ENCODE results near the gene SBF2. TPM values are rescaled to one million over a fixed set of nuclear protein-coding genes. Genes with fewer than 3 reads are reported as not detected.

The SBF2 gene
- total and polyA plus RNA-seq, 11 donors = 10.4 to 33.9 (median 20.9) TPM

GRCh38 chr11:9732453-9732852 is 561.6 kb downstream of the SBF2 start:
- peaks cover 2 to 95% (median 70%) of the 10 kb centered on the region in 9 donors for H3K36me3 ChIP-seq
- intact Hi-C loops (cut with DNase I) = no loop called here

DNA sequence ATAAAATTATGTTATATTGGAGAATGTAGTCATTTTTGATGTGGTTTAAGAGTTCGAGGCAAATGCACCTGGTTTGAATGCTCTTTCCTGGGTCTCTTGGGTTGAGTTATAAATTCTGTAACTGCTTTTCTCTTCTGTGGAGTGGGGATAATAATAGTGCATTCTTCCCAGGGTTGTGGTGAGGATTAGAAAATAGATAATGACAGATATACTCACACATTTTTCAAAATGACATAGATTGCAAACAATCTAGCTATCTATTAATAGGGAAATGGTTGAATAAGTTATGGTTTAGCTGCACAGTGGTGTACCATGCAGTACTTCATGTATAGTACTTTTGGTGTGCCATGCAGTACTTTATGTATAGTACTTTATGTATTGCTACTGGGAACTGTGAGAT is 562.8 kb downstream of the SBF2 start:
- WGBS, 4 donors = 89 to 96% (median 94%) methylated on average over 1 of the region's 1 CpG
- Histone ChIP-seq H3K9me3 (peaks cover 0 to 14% (median 1%) of the 10 kb centered on the region in 12 donors), H3K4me1 (peaks cover 0 to 5% (median 0%) of the 10 kb centered on the region in 12 donors), H3K27ac (no peak overlapping the region), H3K36me3 (peaks cover 2 to 93% (median 72%) of the 10 kb centered on the region in 9 donors), H3K27me3 (no peaks in the 10 kb centered on the region), H3K4me3 (no peak overlapping the region)
- TF ChIP-seq, protein P1, sequence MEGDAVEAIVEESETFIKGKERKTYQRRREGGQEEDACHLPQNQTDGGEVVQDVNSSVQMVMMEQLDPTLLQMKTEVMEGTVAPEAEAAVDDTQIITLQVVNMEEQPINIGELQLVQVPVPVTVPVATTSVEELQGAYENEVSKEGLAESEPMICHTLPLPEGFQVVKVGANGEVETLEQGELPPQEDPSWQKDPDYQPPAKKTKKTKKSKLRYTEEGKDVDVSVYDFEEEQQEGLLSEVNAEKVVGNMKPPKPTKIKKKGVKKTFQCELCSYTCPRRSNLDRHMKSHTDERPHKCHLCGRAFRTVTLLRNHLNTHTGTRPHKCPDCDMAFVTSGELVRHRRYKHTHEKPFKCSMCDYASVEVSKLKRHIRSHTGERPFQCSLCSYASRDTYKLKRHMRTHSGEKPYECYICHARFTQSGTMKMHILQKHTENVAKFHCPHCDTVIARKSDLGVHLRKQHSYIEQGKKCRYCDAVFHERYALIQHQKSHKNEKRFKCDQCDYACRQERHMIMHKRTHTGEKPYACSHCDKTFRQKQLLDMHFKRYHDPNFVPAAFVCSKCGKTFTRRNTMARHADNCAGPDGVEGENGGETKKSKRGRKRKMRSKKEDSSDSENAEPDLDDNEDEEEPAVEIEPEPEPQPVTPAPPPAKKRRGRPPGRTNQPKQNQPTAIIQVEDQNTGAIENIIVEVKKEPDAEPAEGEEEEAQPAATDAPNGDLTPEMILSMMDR (IDR thresholded peaks at IDR 0.05) = no peak
- TF ChIP-seq POLR2A (IDR thresholded peaks at IDR 0.05) = no peak
- intact Hi-C loops (cut with DNase I) = no loop called here
- no peak for DNase-seq
- no peak for ATAC-seq

More at GRCh38 chr11:9732453-9732852, 561.6 kb downstream of the SBF2 start:
- H3K27me3 ChIP-seq = no peaks in the 10 kb centered on the region
- no peak overlapping the region for H3K4me3 ChIP-seq
- no peak overlapping the region for H3K27ac ChIP-seq
- ATAC-seq = no peak
- WGBS, 4 donors = 82 to 94% (median 84%) methylated on average over 11 of the region's 11 CpGs
- TF ChIP-seq, protein P1 (IDR thresholded peaks at IDR 0.05) = no peak
- TF ChIP-seq POLR2A (IDR thresholded peaks at IDR 0.05) = no peak
- DNase-seq = no peak
- H3K9me3 ChIP-seq = peaks cover 0 to 16% (median 1%) of the 10 kb centered on the region in 12 donors
- H3K4me1 ChIP-seq = peaks cover 0 to 5% (median 0%) of the 10 kb centered on the region in 12 donors

Other genes starting within 250 kb of the SBF2 start
- 10 to 100 TPM in 6 of 9 donors, 1 to 10 TPM in 3; 6.9 to 52.4 (median 16.8) TPM for gene ADM, start 10.9 kb upstream of the SBF2 start, total RNA-seq
- gene ADM, start 10.9 kb upstream of the SBF2 start, polyA plus RNA-seq = 100 to 1,000 TPM in 1 of 2 donors, 10 to 100 TPM in 1; 14.6 to 154 TPM
- gene AMPD3, start 161.0 kb upstream of the SBF2 start, total RNA-seq = 10 to 100 TPM in 1 of 9 donors, 1 to 10 TPM in 8; 2.3 to 16.8 (median 3.0) TPM
- 1 to 10 TPM; 1.0 to 1.1 TPM for gene AMPD3, start 161.0 kb upstream of the SBF2 start, polyA plus RNA-seq
- gene RNF141, start 247.0 kb upstream of the SBF2 start, total RNA-seq = 10 to 100 TPM; 18.8 to 42.8 (median 36.5) TPM
- 10 to 100 TPM in 1 of 2 donors, 1 to 10 TPM in 1; 7.8 to 11.6 TPM for gene RNF141, start 247.0 kb upstream of the SBF2 start, polyA plus RNA-seq